GM20000 (cell line): Measurements from ENCODE around the gene NEK2.
"Not testable (repeated sequence)": the region's sequence is repeated elsewhere in the genome, so short reads cannot be mapped to it uniquely, and the experiment has no call there.

Experiments
- DNase-seq: peaks from one replicate; pipeline ENCODE4 v3.0.0; 2012; ENCODE audit warnings: low spot score
- TF ChIP-seq, protein P1 (sequence below): IDR thresholded peaks from 2 replicates; pipeline ENCODE4 v1.5.1; 2012; ENCODE audit warnings: mild to moderate bottlenecking, control low read depth; ENCODE audit errors: extremely low read depth, missing control alignments

NEK2 gene

DNA sequence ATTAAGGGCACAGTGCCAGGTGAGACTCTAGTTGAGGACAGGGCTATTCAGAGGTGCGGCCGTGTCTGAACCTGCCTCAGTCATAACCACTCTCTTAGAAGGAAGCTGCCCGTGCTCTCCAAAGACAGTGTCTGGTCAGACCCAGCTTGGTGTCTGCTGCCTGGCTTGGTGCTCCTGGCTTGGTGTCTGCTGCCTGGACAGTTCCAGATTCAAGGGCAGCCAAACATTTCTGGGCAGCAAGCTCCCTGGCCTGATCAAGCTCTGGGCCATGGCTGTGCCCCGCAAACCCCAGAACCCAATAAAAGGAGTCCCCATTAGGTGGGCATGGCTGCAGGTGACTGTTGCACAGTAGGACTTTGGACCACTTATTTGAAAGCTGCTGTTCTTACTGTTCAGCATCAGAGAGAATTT is 27.7 kb downstream of the NEK2 start:
- TF ChIP-seq, protein P1, sequence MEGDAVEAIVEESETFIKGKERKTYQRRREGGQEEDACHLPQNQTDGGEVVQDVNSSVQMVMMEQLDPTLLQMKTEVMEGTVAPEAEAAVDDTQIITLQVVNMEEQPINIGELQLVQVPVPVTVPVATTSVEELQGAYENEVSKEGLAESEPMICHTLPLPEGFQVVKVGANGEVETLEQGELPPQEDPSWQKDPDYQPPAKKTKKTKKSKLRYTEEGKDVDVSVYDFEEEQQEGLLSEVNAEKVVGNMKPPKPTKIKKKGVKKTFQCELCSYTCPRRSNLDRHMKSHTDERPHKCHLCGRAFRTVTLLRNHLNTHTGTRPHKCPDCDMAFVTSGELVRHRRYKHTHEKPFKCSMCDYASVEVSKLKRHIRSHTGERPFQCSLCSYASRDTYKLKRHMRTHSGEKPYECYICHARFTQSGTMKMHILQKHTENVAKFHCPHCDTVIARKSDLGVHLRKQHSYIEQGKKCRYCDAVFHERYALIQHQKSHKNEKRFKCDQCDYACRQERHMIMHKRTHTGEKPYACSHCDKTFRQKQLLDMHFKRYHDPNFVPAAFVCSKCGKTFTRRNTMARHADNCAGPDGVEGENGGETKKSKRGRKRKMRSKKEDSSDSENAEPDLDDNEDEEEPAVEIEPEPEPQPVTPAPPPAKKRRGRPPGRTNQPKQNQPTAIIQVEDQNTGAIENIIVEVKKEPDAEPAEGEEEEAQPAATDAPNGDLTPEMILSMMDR = no peak
- DNase-seq = no peak

DNA sequence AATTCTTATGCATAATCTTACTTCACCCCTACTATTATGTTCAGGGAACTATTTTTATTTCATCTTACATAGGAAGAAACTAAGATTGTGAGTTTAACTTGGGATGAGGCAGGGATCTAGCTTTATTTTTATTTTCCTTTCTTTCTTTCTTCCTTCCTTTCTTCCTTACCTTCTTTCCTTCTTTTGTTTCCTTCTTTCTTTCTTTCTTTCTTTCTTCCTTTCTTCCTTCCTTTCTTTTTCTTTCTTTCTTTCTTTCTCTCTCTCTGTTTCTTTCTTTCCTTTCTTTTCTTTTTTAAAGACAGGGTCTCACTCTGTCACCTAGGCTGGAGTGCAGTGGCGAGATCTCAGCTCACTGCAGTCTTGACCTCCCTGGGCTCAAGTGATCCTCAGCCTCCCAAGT is 28.9 kb downstream of the NEK2 start:
- no peak for DNase-seq
- TF ChIP-seq, protein P1 = no peak

DNA sequence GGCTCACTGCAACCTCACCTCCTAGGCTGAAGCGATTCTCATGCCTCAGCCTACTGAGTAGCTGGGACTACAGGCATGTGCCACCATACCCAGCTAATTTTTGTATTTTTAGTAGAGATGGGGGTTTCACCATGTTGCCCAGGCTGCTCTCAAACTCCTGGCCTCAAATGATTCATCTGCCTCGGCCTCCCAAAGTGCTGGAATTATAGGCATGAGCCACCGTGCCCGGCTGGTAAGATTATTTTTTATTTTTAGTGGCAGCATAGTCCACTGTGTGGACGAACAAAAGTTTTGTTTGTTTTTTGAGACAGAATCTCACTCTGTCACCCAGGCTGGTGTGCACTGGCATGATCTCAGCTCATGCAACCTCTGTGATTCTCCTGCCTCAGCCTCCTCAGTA is 29.8 kb downstream of the NEK2 start:
- DNase-seq = not testable (repeated sequence)

DNA sequence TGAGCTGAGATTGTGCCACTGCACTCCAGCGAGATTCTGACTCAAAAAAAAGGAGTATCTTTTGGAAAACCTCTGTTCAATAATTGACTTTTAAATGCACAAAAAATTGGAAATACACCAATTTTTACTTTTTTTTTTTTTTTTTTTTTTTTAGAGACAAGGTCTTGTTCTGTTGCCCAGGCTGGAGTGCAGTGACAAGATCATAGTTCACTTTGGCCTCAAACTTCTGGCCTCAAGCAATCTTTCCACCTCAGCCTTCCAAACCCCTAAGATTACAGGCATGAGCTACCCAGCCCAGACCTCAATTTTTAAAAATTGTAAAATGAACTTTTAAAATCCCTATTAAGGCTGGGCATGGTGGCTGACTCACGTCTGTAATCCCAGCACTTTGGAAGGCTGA is 30.8 kb downstream of the NEK2 start:
- TF ChIP-seq, protein P1 = no peak
- no peak for DNase-seq

DNA sequence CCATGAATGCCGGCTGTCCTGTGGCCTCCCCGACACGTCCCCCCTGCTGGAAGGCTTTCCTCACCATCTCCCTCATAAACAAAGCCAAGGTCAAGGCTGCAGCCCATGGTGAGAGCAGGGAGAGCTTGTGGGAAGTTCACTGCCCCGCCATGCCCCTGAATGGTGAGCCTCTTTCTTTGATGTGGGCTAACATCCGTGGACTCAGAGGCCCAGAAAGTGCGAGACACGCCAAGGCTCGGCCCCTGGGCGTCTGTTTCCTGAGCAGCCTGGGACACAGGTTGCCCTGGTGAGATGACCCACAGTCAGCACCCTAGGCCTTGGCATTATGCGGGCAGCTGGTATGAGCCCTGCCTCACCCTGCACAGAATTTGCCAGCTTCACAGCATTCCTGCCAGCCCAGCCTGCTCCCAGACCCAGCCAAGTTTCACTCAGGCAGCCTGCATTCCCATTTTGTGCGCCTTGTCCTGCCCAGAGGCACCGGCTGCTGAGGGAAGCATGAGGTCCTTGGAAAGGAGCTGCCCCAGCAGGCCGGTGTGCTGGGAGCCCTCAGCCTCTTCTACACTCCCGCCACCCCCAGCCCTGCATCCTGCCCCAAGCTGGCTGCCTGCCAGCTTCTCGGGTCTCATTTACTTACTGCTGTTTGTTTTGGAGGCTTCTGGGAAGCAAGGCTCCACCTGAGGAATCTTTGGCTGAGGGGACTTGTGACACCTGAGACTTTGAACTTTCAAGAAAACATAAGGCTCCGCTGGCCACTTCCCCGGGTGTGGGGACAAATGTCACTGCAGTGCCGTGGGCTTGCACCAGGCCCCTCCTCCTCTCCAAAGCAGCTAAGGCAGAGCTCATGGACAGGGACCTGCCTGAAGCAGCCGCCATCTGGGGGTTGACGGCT is 31.9 kb downstream of the NEK2 start:
- DNase-seq = no peak
- TF ChIP-seq, protein P1 = no peak

DNA sequence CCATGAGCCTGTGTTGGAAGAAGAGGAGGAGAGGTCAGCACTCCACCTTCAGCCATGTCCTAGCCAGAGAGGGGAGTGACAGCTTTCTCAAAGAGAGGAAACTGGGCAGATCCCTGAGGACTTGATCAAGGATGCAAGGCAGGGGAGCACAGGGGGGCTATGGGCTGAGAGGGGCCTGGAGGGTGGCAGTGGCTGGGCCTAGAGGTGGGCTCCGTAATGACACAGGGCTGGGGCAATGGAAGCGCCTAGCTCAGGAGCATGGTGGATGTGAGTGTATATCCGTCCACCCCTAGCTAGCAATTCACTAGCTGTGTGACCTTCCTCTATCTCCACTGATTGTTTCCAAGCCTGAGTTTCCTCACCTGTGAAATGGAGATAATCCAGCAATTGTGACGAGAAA is 32.6 kb downstream of the NEK2 start:
- TF ChIP-seq, protein P1 = no peak
- DNase-seq = no peak

DNA sequence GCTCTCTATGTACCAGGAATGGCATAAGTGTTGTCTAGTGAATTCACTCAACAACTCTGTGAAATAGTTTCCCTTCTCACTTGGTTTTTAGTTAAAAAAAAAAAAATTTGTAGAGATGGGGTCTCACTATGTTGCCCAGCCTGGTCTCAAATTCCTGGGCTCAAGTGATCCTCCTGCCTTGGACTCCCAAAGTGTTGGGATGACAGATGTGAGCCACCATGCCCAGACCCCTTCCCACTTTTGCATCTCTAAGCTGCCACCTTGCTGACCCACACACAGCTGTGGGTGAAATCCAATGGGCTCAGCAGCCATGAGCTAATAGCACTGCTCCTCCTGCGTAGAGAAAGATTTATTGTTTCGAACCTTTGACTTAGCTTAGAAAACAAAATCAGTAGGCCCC is 33.5 kb downstream of the NEK2 start:
- TF ChIP-seq, protein P1 = no peak
- DNase-seq = no peak

DNA sequence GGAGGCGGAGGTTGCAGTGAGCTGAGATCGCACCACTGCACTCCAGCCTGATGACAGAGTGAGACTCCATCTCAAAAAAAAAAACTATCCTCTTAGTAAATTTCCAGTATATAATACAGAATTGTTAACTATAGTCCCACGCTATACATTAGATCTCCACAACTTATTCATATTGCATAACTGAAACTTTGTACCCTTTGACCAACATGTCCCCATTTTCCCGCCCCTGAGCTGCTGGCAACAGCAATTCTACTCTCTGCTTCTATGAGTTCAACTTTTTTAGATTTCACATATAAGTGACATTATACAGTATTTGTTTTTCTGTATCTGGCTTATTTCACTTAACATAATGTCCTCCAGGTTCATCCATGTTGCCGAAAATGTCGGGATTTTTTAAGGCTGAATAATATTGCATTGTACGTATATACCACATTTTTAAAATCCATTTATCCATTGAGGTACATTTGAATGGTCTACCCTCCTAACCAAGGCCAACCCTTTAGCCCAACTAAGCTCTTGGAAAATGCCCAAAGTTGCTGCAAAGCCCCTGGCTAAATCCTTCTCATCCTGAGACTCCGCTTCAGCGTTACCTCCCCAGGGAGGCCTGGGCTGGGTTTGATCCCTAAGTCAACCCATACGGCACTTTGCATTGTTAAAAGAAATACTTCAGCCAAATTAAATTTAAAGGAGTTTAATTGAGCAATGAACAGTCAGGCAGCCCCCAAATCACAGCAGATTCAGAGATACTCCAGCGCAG is 34.2 kb downstream of the NEK2 start:
- DNase-seq = no peak
- TF ChIP-seq, protein P1 = no peak
